Hepatic stellate cell (primary cell): ENCODE results near the gene MYL6B.

Source experiments
- DNase-seq: peaks from one replicate; pipeline ENCODE4 v3.0.0; 2011; ENCODE audit warnings: low spot score

MYL6B gene

DNA sequence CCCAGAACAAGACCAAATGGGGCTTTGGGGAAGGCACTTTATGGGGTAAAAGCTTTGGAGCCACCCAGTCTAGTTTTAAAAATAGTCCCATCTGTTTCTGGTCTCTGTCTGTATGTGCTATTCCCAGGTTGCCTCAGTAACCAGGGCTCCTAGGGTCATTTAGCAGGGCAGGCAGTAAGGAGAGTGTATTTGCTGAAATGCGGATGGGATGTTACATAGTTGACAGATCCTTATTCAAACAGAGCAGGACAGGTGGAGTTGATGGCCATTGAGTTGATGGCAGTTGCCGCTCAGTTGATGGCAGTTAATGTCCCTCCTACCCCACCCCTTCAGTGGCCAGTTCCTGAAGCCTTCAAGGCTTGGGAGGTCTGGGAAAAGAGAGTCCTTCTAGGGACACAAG lies 29.8 kb upstream of the MYL6B start:
- no peak for DNase-seq

GRCh38 chr12:56124133-56124532 lies 28.3 kb upstream of the MYL6B start:
- DNase-seq = no peak

- DNase-seq = no peak
Observed at GRCh38 chr12:56126732-56127239, 25.6 kb upstream of the MYL6B start.

GRCh38 chr12:56127485-56127887 lies 24.9 kb upstream of the MYL6B start:
- DNase-seq = no peak

- peak; percentile 98 for DNase-seq
Observed at GRCh38 chr12:56127888-56128669, 24.3 kb upstream of the MYL6B start, which contains the start of gene ESYT1. Gene ESYT1, plus strand, starts transcription at chr12:56128267. Its CDS starts 53 bp downstream, at chr12:56128320.

DNA sequence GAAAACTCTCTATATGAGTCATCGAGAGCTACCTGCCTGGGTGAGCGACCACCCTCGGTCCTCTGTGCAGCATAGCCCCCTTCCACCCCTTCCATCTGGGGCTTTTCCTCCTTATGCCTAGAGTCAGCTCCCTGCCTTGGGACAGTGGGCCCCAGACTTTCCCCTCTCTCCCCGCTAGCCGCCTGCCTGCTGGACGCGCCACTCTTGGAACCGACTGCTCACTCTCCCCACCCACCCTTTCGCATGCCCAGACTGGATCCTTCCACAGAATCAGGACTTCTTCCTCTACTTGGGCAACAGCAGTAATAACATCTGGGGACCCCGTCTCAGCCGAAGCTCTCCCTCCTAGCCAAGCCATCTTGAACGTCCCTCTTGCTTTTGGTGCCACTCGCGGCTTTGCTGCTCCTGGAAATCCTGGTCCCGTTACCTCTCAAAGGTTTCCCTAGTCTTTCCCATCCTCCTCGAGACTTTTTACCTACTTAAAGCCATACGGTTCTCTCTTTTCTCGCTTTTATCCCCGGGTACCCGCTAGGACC lies 23.6 kb upstream of the MYL6B start:
- peak; percentile 47 for DNase-seq

- DNase-seq = peak; percentile 60
Observed at GRCh38 chr12:56129206-56129941, 23.0 kb upstream of the MYL6B start.

DNA sequence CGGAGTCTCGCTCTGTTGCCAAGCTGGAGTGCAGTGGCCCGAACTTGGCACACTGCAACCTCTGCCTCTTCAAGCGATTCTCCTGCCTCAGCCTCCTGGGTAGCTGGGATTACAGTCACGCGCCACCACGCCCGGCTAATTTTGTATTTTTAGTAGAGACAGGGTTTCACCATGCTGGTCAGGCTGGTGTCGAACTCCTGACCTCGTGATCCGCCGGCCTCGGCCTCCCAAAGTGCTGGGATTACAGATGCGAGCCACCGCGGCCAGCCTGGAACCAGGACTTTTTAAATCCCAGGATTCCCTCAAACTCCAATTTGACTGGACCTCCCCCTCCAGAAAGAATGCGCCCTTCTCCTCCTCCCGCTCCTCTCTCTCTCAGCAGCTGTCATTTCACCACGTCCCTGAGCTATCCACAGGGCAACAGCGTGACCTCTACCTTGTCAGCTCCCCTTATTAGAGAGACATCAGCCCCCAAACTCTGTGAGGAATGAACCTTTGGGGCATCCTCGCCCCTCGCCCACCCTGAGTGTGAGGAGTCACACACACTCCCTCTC lies 22.4 kb upstream of the MYL6B start:
- DNase-seq = no peak

- DNase-seq = no peak
Observed at GRCh38 chr12:56130876-56131275, 21.5 kb upstream of the MYL6B start.

DNA sequence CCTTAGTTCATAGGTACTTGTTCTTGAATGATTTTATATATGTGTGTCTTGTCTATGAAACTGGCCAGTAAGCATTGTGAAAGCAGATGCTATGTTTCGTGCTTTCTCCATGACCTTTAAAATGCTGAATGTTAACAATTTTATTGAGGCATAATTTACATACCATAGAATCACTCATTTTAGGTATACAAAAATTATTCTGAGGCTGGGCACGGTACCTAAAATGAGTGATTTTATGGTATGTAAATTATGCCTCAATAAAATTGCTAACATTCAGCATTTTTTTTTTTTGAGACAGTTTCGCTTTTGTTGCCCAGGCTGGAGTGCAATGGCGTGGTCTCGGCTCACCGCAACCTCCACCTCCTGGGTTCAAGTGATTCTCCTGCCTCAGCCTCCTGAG lies 17.5 kb upstream of the MYL6B start:
- DNase-seq = no peak

DNA sequence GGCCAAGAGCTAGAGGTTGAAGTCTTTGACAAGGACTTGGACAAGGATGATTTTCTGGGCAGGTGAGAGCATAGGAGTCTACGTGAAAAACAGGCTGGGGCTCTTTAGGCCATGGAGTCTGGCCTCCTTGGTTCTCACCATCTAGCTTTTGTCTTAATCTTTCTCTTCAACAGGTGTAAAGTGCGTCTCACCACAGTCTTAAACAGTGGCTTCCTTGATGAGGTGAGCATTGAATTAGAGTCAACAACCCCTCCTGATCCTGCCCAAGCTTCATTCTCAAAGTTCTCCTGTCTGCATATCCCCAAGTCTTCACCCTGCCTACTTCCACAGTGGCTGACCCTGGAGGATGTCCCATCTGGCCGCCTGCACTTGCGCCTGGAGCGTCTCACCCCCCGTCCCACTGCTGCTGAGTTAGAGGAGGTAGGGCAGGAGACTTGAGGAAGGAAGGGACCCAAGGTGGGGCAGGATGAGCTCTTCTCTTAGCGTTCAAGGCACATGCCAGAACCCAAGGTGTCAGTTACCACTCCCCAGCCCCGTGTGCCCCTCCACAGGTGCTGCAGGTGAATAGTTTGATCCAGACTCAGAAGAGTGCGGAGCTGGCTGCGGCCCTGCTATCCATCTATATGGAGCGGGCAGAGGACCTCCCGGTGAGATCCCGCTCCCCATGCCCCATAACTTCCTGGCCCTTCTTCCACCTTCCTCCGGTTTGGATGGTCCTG lies 14.4 kb upstream of the MYL6B start:
- DNase-seq = no peak

GRCh38 chr12:56141946-56142784 lies 10.2 kb upstream of the MYL6B start:
- DNase-seq = no peak

DNA sequence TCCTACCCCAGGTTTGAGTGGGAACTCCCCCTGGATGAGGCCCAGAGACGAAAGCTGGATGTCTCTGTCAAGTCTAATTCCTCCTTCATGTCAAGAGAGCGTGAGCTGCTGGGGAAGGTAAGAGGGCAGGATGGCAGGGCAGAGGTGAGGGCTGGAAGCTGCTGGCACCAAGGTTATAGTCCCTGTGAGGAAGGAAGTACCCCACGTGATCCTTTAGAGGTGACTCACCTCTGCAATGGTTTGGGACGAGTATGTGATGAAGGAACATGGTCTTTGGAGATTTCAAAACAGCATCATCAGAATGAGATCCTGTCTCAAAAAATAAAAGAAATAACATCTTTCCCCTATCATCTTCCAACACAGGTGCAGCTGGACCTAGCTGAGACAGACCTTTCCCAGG lies 9.2 kb upstream of the MYL6B start:
- DNase-seq = no peak

DNA sequence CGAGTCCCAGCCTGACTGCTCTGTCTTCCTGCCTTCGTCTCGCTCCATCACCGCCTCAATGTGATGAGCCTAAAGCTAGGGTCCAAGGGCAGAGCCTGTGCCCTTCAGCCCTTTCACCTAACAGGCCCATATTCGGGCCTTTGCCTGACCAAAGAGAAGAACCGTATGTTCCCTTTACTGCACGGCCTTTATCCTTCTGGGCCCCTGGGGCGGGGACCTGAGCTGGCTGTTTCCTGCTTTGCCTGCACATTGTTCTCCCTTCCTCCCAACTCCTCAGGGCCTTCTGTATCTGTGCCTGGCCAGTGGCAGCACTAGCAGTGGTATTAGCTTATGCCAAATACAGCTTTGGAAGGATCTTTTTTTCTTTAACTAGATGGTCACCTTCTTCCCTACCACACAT lies 8.5 kb upstream of the MYL6B start:
- DNase-seq = no peak

- DNase-seq = no peak
Observed at GRCh38 chr12:56145217-56145616, 7.2 kb upstream of the MYL6B start.

DNA sequence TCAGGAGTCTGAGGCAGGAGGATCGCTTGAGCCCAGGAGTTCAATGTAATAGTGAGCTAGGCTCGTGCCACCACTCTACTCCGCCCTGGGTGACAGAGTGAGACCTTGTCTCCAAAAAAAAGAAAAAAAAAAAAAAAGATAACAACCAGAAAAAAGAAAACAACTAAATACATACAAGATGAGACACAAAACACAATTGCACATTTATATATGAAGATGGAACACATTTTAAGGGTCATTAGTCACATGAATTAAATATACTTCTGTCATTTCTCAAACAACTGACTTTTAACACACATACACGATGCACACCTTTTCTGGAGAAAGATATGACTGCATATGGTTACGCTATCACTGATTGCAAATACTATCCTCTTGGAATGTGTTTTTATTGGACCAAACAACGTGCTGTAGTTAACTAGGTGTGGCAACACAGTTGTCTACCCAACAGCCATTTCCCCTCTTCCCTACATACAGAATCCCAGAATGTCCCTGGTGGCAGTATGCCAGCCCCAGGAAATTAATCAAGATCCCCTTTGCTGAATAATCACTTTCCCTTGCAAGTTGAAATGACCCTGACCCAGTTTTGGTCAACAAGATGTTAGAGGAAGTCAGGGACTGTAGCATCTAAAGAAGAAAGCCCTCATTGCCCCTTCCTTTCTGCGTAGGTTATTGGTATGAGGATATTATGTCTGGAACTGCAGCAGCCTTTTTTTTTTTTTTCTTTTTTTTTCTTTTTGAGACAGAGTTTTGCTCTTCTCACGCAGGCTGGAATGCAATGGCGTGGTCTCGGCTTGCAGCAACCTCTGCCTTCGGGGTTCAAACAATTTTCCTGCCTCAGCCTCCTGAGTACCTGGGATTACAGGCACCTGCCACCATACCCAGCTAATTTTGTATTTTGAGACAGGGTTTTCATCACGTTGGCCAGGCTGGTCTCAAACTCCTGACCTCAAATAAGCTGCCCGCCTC lies 5.6 kb upstream of the MYL6B start:
- no peak for DNase-seq

GRCh38 chr12:56150563-56150962 lies 1.8 kb upstream of the MYL6B start:
- no peak for DNase-seq

- DNase-seq = no peak
Observed at GRCh38 chr12:56151672-56152131, 685 bp upstream of the MYL6B start.

GRCh38 chr12:56152756-56153677 lies 630 bp downstream of the MYL6B start:
- DNase-seq = no peak
